Measurements from ENCODE around the gene NCDN.

Gene NCDN

GRCh38 chr1:35615440-35615839 lies 57.8 kb downstream of the NCDN start:
- peaks cover 99% of the 10 kb centered on the region for H3K79me2 ChIP-seq (ENCODE audit: insufficient read depth, low read length)
- H3K27ac ChIP-seq (ENCODE audit: low read length): no peak overlapping the region
- no peak overlapping the region for H3K9ac ChIP-seq (ENCODE audit: low read depth, low read length)
- H3K36me3 ChIP-seq (ENCODE audit: insufficient read depth, low read length): peaks cover 93% of the 10 kb centered on the region
- no peaks in the 10 kb centered on the region for H3K27me3 ChIP-seq (ENCODE audit: insufficient read depth, low read length, poor library complexity)
- H3K4me1 ChIP-seq (ENCODE audit: insufficient read depth, low read length): no peaks in the 10 kb centered on the region
- H3K4me3 ChIP-seq (ENCODE audit: low read depth in 1 of 2, low read length in 2 of 2): no peak overlapping the region
- H3K4me2 ChIP-seq (ENCODE audit: insufficient read depth, low read length): no peak overlapping the region
- H3K9me3 ChIP-seq (ENCODE audit: insufficient read depth, low read length, severe bottlenecking): no peaks in the 10 kb centered on the region
- DNase-seq (no peak), ATAC-seq (ENCODE audit: insufficient read depth, low read depth) (no peak)
- no peak for TF ChIP-seq CTCF (IDR thresholded peaks at IDR 0.05; ENCODE audit: borderline replicate concordance, extremely low read depth, low read length, poor library complexity, severe bottlenecking)
- no peak for TF ChIP-seq EZH2 (IDR thresholded peaks at IDR 0.05; ENCODE audit: borderline replicate concordance, low read depth, low read length, severe bottlenecking)
- H4K20me1 ChIP-seq (ENCODE audit: insufficient read depth, low read length): peaks cover 78% of the 10 kb centered on the region
- H2AFZ ChIP-seq (ENCODE audit: low read depth, low read length): no peak overlapping the region
